GM21423 (cell line): ENCODE measurements around the gene CCDC7.
"Not testable (repeated sequence)": the region's sequence is repeated elsewhere in the genome, so short reads cannot be mapped to it uniquely, and the experiment has no call there.

Source experiments
- ATAC-seq: cut with Tn5 transposase; IDR thresholded peaks from one replicate; pipeline ENCODE4 v1.9.1; 2021; ENCODE audit warnings: mild to moderate bottlenecking, moderate library complexity; ENCODE audit not compliant: unreplicated experiment

CCDC7 gene

GRCh38 chr10:32854435-32854834, 408.5 kb downstream of the CCDC7 start:
- no peak for ATAC-seq

GRCh38 chr10:32865170-32865569, 419.2 kb downstream of the CCDC7 start:
- no peak for ATAC-seq

- ATAC-seq: no peak
These were observed 432.0 kb downstream of the CCDC7 start for GRCh38 chr10:32877915-32878314.

- ATAC-seq: no peak
These were observed 432.7 kb downstream of the CCDC7 start for GRCh38 chr10:32878646-32879045.

GRCh38 chr10:32882076-32882475, 436.1 kb downstream of the CCDC7 start:
- ATAC-seq: no peak

GRCh38 chr10:32887481-32887880, 441.5 kb downstream of the CCDC7 start:
- ATAC-seq: no peak

GRCh38 chr10:32888161-32888927, 442.4 kb downstream of the CCDC7 start:
- no peak for ATAC-seq

- ATAC-seq: no peak
These were observed 443.8 kb downstream of the CCDC7 start for GRCh38 chr10:32889631-32890212.

- ATAC-seq: no peak
These were observed 444.5 kb downstream of the CCDC7 start for GRCh38 chr10:32890444-32890843.

- no peak for ATAC-seq
These were observed 445.3 kb downstream of the CCDC7 start for GRCh38 chr10:32891261-32891660.

GRCh38 chr10:32893434-32893833, 447.5 kb downstream of the CCDC7 start:
- ATAC-seq: no peak

GRCh38 chr10:32893916-32894664, 448.1 kb downstream of the CCDC7 start:
- ATAC-seq: no peak

- not testable (repeated sequence) for ATAC-seq
These were observed 449.4 kb downstream of the CCDC7 start for GRCh38 chr10:32895200-32895968.

- no peak for ATAC-seq
These were observed 455.9 kb downstream of the CCDC7 start for GRCh38 chr10:32901815-32902214.

- no peak for ATAC-seq
These were observed 459.5 kb downstream of the CCDC7 start for GRCh38 chr10:32905466-32905865.

GRCh38 chr10:32906595-32906994, 460.7 kb downstream of the CCDC7 start:
- ATAC-seq: no peak

- no peak for ATAC-seq
These were observed 463.5 kb downstream of the CCDC7 start for GRCh38 chr10:32909456-32909855.

GRCh38 chr10:32909970-32910369, 464.0 kb downstream of the CCDC7 start:
- not testable (repeated sequence) for ATAC-seq

- ATAC-seq: no peak
These were observed 465.5 kb downstream of the CCDC7 start for GRCh38 chr10:32911285-32912016.

GRCh38 chr10:32917817-32918216, 471.9 kb downstream of the CCDC7 start:
- ATAC-seq: not testable (repeated sequence)
